DOHH2 (cell line): ENCODE data around the gene IL18.
"Not testable (repeated sequence)": the region's sequence is repeated elsewhere in the genome, so short reads cannot be mapped to it uniquely, and the experiment has no call there.

ENCODE experiments used
- H3F3A ChIP-seq: fragments of 200-600 bp; sonication (generic), shearing (Covaris generic); 2 replicates; pipeline ENCODE4 v1.6.0; 2016; ENCODE audit warnings: antibody characterized with exemption, mild to moderate bottlenecking; ENCODE audit not compliant: control insufficient read depth, insufficient read depth
- H3K27ac ChIP-seq: fragments of 200-600 bp; sonication (generic); 2 replicates; pipeline ENCODE4 v1.5.1; 2014; ENCODE audit warnings: low read depth, mild to moderate bottlenecking, low read length, moderate library complexity
- H3K27me3 ChIP-seq: fragments of 200-600 bp; sonication (generic); 2 replicates; pipeline ENCODE4 v1.6.1; 2014; ENCODE audit warnings: mild to moderate bottlenecking, low read length, mixed read lengths; ENCODE audit not compliant: control insufficient read depth
- H3K36me3 ChIP-seq: fragments of 200-600 bp; sonication (generic); 2 replicates; pipeline ENCODE4 v1.6.1; 2014; ENCODE audit warnings: mild to moderate bottlenecking, low read length, moderate library complexity, mixed read lengths; ENCODE audit not compliant: control insufficient read depth
- H3K4me1 ChIP-seq: fragments of 200-600 bp; sonication (generic); 2 replicates; pipeline ENCODE4 v1.6.1; 2014; ENCODE audit warnings: mild to moderate bottlenecking, low read length, mixed read lengths; ENCODE audit not compliant: control insufficient read depth
- H3K4me2 ChIP-seq: fragments of 200-600 bp; sonication (generic); 2 replicates; pipeline ENCODE4 v1.6.0; 2014; ENCODE audit warnings: mild to moderate bottlenecking, low read length, moderate library complexity
- H3K4me3 ChIP-seq: fragments of 200-600 bp; sonication (generic); 2 replicates; pipeline ENCODE4 v1.5.1; 2014; ENCODE audit warnings: mild to moderate bottlenecking, low read length, mixed read lengths
- H3K79me2 ChIP-seq: fragments of 200-600 bp; sonication (generic); 2 replicates; pipeline ENCODE4 v1.6.1; 2014; ENCODE audit warnings: mild to moderate bottlenecking, low read length, mixed read lengths; ENCODE audit not compliant: control insufficient read depth
- H3K9me2 ChIP-seq: fragments of 200-600 bp; sonication (generic); replicated peaks from 2 replicates; pipeline ENCODE4 v1.6.1; 2014; ENCODE audit warnings: mild to moderate bottlenecking, low read length, mixed read lengths; ENCODE audit not compliant: control insufficient read depth
- H3K9me3 ChIP-seq: fragments of 200-600 bp; sonication (generic); 2 replicates; pipeline ENCODE4 v1.6.1; 2014; ENCODE audit warnings: antibody characterized with exemption, low read length, mixed read lengths; ENCODE audit not compliant: control insufficient read depth, insufficient read depth
- H4K20me1 ChIP-seq: fragments of 200-600 bp; sonication (generic); 2 replicates; pipeline ENCODE4 v1.6.0; 2014; ENCODE audit warnings: low read depth, mild to moderate bottlenecking, antibody characterized with exemption, low read length, moderate library complexity; ENCODE audit not compliant: control insufficient read depth, insufficient read depth
- CTCF ChIP-seq: fragments of 200-600 bp; sonication (generic); IDR thresholded peaks from one replicate; pipeline ENCODE4 v1.5.1; 2014; ENCODE audit warnings: antibody characterized with exemption, mild to moderate bottlenecking, low read depth, low read length; ENCODE audit not compliant: poor library complexity, severe bottlenecking
- EZH2phosphoT487 ChIP-seq: fragments of 200-600 bp; sonication (generic); IDR thresholded peaks from 2 replicates; pipeline ENCODE4 v1.6.1; 2017; ENCODE audit warnings: borderline replicate concordance, mild to moderate bottlenecking, antibody characterized with exemption, low read length, moderate library complexity, mixed read lengths

Gene IL18

GRCh38 chr11:112162761-112163546 is 940 bp downstream of the IL18 start:
- peaks cover 3% of the 10 kb centered on the region; the same call in 1 of the 2 replicates for H3K27me3 ChIP-seq
- peak overlapping the region; percentile 49; the same call in 1 of the 2 replicates for H3K4me2 ChIP-seq
- H3K79me2 ChIP-seq = no peaks in the 10 kb centered on the region
- no peaks in the 10 kb centered on the region for H3K9me3 ChIP-seq
- no peaks in the 10 kb centered on the region for H4K20me1 ChIP-seq
- H3F3A ChIP-seq = no peaks in the 10 kb centered on the region
- H3K4me3 ChIP-seq = no peak overlapping the region
- no peaks in the 10 kb centered on the region for H3K9me2 ChIP-seq
- peaks cover 15% of the 10 kb centered on the region; the same call in 1 of the 2 replicates for H3K4me1 ChIP-seq
- H3K36me3 ChIP-seq = no peaks in the 10 kb centered on the region
- no peak overlapping the region for H3K27ac ChIP-seq
- TF ChIP-seq CTCF (no peak), EZH2phosphoT487 (no peak)

DNA sequence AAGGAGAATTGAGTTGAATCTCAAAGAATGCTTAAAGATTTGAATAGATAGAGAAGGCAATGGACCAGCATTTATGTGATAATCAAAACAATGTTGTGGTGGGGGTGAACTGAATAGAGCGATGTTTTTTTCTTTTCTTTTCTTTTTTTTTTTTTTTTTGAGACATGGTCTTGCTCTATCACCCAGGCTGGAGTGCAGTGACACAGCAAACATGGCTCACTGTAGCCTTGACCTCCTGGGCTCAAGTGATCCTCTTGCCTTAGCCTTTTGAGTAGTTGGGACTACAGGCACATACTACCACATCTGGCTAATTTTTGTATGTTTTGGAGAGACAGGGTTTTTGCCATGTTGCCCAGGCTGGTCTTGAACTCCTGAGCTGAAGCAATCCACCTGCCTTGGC is 1.7 kb downstream of the IL18 start:
- peaks cover 15% of the 10 kb centered on the region; the same call in 1 of the 2 replicates for H3K4me1 ChIP-seq
- H3K79me2 ChIP-seq, H4K20me1 ChIP-seq, H3K27ac ChIP-seq, H3F3A ChIP-seq, H3K9me3 ChIP-seq, H3K9me2 ChIP-seq, H3K36me3 ChIP-seq, H3K4me3 ChIP-seq, H3K27me3 ChIP-seq, H3K4me2 ChIP-seq: not testable (repeated sequence)

DNA sequence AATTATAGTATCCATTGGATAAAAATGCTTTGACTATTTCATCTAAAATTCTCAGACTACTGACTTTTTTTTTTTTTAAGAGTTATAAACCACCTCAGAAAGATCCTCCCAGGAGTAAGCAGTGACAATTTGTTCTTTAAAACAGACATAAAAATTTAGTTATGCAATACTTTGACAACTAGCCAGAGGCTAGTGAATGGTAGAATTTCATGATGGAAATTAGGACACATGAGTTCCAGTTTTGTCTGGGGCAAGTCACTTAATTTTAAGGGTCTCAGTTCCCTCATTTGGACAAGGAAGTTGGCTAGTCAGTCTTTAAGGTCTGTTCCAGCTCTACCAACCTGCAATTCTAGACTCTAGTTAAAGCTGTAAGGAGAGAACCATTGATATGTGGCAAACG is 2.9 kb downstream of the IL18 start:
- Histone ChIP-seq H3K4me1 (peaks cover 15% of the 10 kb centered on the region; the same call in 1 of the 2 replicates), H3K9me2 (no peaks in the 10 kb centered on the region), H3K79me2 (no peaks in the 10 kb centered on the region), H4K20me1 (no peaks in the 10 kb centered on the region), H3K4me3 (no peak overlapping the region), H3K27me3 (peaks cover 3% of the 10 kb centered on the region; the same call in 1 of the 2 replicates), H3K9me3 (no peaks in the 10 kb centered on the region), H3F3A (no peaks in the 10 kb centered on the region), H3K27ac (no peak overlapping the region), H3K4me2 (no peak overlapping the region), H3K36me3 (no peaks in the 10 kb centered on the region)
- TF ChIP-seq CTCF = no peak
- no peak for TF ChIP-seq EZH2phosphoT487

GRCh38 chr11:112160091-112160848 is 3.6 kb downstream of the IL18 start:
- Histone ChIP-seq H3K36me3 (no peaks in the 10 kb centered on the region), H3K9me3 (no peaks in the 10 kb centered on the region), H3K27me3 (peaks cover 3% of the 10 kb centered on the region; the same call in 1 of the 2 replicates), H3K4me3 (no peak overlapping the region), H3K4me2 (no peak overlapping the region), H3F3A (no peaks in the 10 kb centered on the region), H3K27ac (no peak overlapping the region), H4K20me1 (no peaks in the 10 kb centered on the region), H3K9me2 (no peaks in the 10 kb centered on the region), H3K4me1 (peaks cover 15% of the 10 kb centered on the region; the same call in 1 of the 2 replicates), H3K79me2 (no peaks in the 10 kb centered on the region)
- TF ChIP-seq EZH2phosphoT487 (no peak), CTCF (no peak)
